Stimulated activated CD8-positive, alpha-beta memory T cell treated with anti-CD3 and anti-CD28 coated beads, Interleukin-12 subunit alpha, Interleukin-12 subunit beta, amount 100 ng/mL, for 24 hours (primary cell): ENCODE results near the gene CDCP2.
"Not testable (repeated sequence)": the region's sequence is repeated elsewhere in the genome, so short reads cannot be mapped to it uniquely, and the experiment has no call there.

Source experiments
- DNase-seq: peaks from one replicate; pipeline ENCODE4 v3.0.0-alpha.2; 2020; ENCODE audit errors: extremely low read depth

Gene CDCP2

GRCh38 chr1:54115520-54115919 lies 37.3 kb downstream of the CDCP2 start:
- DNase-seq, result no peak

- no peak for DNase-seq
These were observed 37.8 kb downstream of the CDCP2 start for GRCh38 chr1:54114955-54115354.

GRCh38 chr1:54114001-54114400 lies 38.8 kb downstream of the CDCP2 start:
- no peak for DNase-seq

GRCh38 chr1:54112705-54113368 lies 40.0 kb downstream of the CDCP2 start:
- DNase-seq, result no peak

- DNase-seq, result no peak
These were observed 40.8 kb downstream of the CDCP2 start for GRCh38 chr1:54112027-54112426.

- no peak for DNase-seq
These were observed 41.2 kb downstream of the CDCP2 start for GRCh38 chr1:54111624-54112023.

GRCh38 chr1:54110996-54111395 lies 41.8 kb downstream of the CDCP2 start:
- no peak for DNase-seq

GRCh38 chr1:54109129-54110090 lies 43.4 kb downstream of the CDCP2 start:
- no peak for DNase-seq

- DNase-seq, result no peak
These were observed 44.6 kb downstream of the CDCP2 start for GRCh38 chr1:54108156-54108555.

- DNase-seq, result no peak
These were observed 45.7 kb downstream of the CDCP2 start for GRCh38 chr1:54107131-54107530.

- DNase-seq, result no peak
These were observed 47.0 kb downstream of the CDCP2 start for GRCh38 chr1:54105736-54106269.

GRCh38 chr1:54105080-54105479 lies 47.7 kb downstream of the CDCP2 start:
- no peak for DNase-seq

- not testable (repeated sequence) for DNase-seq
These were observed 48.2 kb downstream of the CDCP2 start for GRCh38 chr1:54104613-54105012.

- DNase-seq, result no peak
These were observed 49.4 kb downstream of the CDCP2 start for GRCh38 chr1:54103414-54103813.

GRCh38 chr1:54100500-54100899 lies 52.3 kb downstream of the CDCP2 start:
- DNase-seq, result no peak

GRCh38 chr1:54099061-54099610 lies 53.7 kb downstream of the CDCP2 start:
- DNase-seq, result no peak

- no peak for DNase-seq
These were observed 55.9 kb downstream of the CDCP2 start for GRCh38 chr1:54096877-54097240.

GRCh38 chr1:54096227-54096876 lies 56.4 kb downstream of the CDCP2 start:
- no peak for DNase-seq

- DNase-seq, result no peak
These were observed 57.1 kb downstream of the CDCP2 start for GRCh38 chr1:54095546-54096226.

- not testable (repeated sequence) for DNase-seq
These were observed 58.1 kb downstream of the CDCP2 start for GRCh38 chr1:54094730-54095105.

GRCh38 chr1:54094001-54094729 lies 58.6 kb downstream of the CDCP2 start:
- no peak for DNase-seq
